CD4-positive, alpha-beta T cell treated with Interleukin-1 beta for 1 hour (primary cell): Measurements from ENCODE around the gene IQGAP2.
A peak's percentile ranks its signal among the peaks of the same experiment; 100 is the strongest.
"Not testable (repeated sequence)": the region's sequence is repeated elsewhere in the genome, so short reads cannot be mapped to it uniquely, and the experiment has no call there.

Experiments
- DNase-seq, 2 donors: peaks; one replicate each; pipeline ENCODE4 v3.0.0-alpha.2; 2020 to 2022

IQGAP2 gene, protein sequence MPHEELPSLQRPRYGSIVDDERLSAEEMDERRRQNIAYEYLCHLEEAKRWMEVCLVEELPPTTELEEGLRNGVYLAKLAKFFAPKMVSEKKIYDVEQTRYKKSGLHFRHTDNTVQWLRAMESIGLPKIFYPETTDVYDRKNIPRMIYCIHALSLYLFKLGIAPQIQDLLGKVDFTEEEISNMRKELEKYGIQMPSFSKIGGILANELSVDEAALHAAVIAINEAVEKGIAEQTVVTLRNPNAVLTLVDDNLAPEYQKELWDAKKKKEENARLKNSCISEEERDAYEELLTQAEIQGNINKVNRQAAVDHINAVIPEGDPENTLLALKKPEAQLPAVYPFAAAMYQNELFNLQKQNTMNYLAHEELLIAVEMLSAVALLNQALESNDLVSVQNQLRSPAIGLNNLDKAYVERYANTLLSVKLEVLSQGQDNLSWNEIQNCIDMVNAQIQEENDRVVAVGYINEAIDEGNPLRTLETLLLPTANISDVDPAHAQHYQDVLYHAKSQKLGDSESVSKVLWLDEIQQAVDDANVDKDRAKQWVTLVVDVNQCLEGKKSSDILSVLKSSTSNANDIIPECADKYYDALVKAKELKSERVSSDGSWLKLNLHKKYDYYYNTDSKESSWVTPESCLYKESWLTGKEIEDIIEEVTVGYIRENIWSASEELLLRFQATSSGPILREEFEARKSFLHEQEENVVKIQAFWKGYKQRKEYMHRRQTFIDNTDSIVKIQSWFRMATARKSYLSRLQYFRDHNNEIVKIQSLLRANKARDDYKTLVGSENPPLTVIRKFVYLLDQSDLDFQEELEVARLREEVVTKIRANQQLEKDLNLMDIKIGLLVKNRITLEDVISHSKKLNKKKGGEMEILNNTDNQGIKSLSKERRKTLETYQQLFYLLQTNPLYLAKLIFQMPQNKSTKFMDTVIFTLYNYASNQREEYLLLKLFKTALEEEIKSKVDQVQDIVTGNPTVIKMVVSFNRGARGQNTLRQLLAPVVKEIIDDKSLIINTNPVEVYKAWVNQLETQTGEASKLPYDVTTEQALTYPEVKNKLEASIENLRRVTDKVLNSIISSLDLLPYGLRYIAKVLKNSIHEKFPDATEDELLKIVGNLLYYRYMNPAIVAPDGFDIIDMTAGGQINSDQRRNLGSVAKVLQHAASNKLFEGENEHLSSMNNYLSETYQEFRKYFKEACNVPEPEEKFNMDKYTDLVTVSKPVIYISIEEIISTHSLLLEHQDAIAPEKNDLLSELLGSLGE (N-terminal part only)

DNA sequence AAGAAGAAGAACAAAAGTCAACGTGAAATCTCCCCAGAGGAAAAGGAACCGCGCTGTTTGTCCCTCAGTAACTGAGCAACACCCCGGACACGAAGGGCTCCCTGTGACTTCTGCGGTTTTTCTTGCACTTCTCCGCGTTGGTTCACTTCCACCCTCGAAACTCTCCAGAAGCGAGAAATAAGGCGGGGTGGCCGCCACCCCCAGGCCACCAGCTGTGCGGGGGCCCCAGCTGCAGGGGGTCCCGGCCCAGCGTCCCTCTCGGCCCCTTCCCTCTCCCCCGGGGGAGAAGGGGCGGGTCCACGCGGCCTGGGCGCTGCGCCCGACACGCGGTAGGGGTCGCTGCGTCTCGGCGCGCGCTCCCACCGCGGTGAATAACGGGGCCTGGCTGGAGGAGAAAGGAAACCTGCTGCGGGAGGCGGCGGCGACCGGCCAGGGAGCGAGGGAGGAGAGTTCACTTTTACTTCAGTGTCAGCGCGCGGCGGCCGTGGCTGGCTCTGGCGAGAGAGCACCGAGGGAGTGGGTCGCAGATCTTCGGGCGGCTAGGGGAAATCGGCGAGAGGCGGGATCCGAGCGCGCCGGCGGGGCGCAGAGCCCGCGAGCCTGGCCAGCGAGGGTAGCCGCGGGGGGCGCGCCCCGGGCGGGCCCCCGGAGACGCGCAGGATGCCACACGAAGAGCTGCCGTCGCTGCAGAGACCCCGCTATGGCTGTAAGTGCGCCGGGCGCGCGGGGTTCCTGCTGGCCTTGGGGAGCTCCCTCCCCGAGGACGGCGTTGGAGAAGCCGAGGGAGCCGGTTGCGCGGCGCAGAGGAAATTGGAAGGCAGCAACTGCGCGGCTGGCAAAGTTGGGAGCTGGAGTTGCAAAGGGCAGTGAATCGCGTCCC is at the start of gene IQGAP2:
Gene IQGAP2 (plus strand): TSS at position 400 of the 880 bp plus-strand sequence. CDS start 261 bp downstream, at position 661.
- DNase-seq, result peak; percentile 84 to 91

DNA sequence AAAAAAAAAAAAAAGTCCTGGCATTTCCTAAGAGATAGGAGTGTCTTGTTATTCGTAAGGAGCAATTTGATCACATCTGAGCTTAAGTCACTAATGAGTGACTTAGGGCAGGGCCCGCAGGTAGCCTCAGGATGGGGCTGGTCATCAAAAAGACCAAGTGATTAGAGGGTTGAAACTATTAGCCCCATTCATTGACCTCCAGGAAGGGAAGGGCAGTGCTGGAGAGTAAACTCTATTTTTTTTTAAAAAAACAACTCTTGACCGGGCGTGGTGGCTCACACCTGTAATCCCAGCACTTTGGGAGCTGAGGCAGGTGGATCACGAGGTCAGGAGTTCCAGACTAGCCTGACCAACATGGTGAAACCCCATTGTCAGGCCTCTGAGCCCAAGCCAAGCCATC is 46.2 kb upstream of the IQGAP2 start:
- no peak for DNase-seq

DNA sequence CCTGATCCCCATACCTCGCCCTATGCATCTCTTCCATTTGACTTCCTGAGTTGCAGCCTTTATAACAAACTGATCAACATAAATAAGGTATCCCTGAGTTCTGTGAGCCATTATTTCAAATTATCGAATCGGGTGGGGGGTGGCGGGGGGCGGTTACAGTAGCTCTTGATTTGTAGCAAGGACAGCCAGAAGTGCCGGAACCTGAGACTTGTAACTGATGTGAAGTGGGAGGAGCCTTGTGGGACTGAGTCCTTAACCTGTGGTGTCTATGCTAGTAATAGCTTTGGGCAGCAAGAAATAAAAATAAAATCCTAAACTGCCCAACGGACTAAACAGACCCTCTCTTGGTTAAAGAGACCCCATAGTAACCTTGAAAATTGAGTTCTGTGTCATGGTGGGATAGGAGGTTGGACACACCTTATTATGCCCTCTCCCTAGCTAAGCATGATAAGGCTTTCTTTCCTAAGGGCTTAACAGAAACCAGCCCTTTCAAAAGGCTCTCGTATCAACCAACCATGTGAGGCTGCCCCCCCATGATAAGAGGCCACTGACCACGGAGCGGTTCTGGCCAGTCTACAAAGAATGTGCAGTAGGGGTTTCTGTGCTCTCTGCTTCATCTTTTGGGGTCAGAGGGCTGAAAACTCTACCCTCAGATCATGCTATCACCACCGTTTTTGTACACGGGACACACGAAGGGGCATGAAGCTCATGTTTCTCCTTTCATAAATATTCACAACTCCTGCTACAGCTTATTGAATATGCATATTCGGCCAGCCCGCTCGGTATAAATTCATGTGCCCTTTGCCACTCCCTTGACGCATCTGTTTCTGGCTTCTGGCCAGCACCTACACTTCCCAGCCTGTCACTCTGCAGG is 39.5 kb upstream of the IQGAP2 start:
- peak in 1 of 2 donors; percentile 30 for DNase-seq

DNA sequence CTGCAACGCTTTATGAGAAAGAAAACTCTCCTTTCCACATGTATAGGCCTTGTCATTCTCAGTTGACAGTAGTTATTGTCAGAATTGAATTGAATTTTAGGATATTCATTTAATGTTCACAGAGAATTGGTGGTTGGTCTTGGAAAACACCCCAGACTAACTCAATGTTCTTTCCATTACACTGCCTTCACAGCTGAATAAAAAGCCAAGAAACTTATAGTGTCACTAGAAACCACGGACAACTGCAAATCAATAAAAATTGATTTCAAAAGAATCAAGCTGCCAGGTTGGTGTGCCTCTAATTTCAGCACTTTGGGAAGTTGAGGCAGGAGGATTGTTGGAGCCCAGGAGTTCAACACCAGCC is 38.9 kb upstream of the IQGAP2 start:
- no peak for DNase-seq

DNA sequence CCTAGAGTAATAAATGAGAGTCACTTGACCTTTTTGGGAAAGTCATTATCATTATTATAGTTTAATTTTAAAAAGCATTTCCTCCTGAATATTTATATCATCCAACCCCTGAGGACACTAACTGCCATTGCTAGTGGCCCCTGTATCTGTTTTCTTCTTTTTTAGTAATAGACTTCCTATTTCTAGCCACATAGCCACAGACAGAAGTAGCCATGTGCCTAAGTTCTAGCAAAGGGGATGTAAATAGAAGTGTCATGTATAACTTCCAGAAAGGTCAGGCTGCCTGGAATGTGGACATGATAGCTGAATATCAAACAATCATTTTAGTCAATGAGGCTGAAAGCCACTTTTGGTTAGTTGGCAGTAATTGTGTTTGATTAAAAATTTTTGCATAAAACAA is 37.5 kb upstream of the IQGAP2 start:
- no peak for DNase-seq

DNA sequence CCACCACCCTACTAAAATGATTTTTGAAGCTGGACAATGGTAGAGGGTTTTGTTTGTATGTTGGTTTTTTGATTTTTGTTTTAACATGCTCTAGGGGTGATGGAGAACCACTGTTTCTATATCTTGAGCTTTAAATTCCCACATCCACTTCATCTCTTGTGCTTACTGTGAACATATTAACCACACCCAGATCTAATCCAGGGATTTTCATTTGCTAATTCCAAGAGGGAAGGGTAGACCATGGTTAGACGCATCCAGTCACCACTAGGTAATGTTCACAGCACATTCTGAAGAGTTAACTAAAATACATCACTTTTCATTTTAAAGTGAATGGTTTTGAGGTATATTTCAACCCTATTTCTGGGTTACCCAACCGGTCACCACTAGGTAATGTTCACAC is 36.5 kb upstream of the IQGAP2 start:
- DNase-seq, result no peak

DNA sequence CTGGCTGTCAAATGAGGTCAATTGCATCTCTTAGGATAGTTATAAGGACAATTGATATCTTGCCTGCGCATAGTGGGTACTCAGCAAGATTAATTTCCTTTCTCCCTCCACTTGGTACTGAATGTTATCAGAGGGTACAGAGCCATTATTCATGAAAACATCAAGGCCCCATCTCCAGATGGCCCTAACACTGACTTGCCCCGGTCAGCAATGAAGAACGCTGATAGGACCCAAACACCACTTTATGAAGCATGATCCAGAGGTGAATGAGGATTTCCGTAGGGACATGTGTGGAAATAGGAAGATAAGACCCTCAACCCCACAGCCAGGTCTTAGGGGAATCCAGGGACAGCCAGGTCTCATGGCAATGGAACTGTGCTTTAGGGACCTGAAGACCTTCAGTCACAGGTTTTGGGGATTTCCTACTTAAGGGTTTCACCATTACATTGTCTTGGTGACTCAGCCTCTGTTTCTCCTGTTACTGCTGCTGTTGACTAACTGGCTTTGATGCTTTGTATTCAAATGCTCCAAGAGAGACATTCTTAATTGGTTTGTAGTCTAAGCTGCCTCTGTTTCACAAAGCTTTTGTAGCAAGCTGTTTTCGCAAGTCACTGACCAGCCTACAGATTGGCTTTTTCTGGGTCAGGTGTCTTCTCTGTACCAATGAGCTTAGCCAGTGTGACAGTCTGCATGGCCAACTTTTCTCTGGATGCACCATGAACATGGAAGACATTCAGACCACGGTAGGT is 35.3 kb upstream of the IQGAP2 start:
- peak in 1 of 2 donors; percentile 8 for DNase-seq

DNA sequence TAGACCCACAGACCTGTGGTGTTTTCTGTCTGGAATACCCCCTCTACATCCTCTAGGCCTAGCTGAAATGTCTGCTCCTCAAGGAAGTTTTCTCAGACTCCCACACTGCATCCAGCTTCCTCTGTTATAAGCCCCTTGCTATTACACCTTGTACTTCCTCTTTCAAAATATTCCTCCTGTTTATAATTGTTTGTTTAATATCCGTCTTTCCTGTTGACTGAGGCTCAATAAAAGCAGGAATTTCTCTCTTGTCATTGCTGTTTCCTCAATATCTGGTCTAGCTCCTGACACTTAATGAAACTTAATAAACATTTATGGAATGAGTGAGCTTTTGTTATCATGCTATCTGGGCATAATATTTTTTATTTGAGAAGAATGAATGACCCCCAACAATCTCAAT is 34.1 kb upstream of the IQGAP2 start:
- DNase-seq, result no peak

DNA sequence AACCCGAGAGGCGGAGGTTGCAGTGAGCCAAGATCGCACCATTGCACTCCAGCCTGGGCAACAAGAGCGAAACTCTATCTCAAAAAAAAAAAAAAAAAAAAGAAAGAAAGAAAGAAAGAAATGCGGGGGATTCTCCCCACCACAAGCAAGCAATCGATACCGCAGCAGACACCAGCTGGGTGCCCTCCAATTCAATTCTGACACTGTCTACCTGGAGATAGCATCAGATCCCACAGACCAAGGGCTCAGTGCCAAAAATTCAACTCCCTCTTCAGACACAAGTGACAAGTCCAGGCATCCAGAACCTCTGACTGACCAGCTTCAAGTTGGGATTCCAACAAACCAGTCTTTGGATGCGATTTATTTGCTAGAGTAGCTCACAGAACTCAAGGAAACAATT is 33.4 kb upstream of the IQGAP2 start:
- not testable (repeated sequence) for DNase-seq

DNA sequence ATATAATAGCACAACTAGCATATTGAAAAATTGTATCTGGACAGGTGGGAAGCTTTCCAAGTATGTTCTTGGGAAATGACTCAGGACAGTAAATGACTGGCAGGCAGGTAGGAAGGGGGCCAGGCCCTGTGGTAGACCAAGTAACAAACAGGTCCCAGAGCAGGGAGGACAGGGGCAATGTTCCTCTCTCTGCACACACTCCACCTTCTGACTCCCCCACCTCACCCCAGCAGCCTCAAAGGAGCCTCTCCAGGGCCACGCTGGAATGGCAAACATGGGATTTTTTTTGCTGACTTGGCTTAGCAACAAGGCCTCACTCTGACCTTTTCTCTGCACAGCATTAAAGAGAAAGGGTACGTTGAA is 31.1 kb upstream of the IQGAP2 start:
- DNase-seq, result no peak

DNA sequence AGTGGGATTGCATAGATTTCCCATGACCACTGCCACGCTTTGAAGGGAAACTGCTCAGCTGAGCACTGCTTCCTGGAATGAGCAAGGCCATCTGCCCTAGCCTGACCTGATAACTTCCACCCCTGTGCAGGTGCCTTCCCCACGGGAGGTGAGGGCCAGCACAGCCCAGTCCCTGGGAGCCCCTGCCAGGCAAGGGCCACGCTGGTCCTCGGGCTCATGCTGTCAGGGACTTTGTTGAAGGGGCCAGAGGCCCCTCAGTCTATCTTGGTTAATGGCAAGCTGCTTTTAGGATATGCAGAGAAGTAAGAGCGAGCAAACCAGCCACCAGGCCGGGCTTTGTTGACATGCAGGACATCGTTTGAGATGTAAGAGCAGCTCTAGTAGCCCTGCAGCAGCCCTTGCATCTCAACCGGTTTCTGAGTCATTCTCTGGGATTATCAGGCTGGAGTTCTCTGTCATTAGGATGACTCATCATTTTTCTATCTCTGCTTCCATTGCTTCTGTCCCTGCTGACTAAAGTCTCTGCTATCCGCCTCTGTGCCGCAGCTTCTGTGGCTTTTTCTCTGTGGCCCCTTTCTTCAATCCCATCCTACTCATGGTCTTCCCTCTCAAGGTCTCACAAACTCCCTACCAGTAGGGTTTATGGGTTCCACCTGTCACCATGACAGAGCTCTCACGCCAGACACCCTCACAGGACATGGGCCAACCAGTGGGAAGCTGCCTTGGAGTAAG is 30.6 kb upstream of the IQGAP2 start:
- no peak for DNase-seq

DNA sequence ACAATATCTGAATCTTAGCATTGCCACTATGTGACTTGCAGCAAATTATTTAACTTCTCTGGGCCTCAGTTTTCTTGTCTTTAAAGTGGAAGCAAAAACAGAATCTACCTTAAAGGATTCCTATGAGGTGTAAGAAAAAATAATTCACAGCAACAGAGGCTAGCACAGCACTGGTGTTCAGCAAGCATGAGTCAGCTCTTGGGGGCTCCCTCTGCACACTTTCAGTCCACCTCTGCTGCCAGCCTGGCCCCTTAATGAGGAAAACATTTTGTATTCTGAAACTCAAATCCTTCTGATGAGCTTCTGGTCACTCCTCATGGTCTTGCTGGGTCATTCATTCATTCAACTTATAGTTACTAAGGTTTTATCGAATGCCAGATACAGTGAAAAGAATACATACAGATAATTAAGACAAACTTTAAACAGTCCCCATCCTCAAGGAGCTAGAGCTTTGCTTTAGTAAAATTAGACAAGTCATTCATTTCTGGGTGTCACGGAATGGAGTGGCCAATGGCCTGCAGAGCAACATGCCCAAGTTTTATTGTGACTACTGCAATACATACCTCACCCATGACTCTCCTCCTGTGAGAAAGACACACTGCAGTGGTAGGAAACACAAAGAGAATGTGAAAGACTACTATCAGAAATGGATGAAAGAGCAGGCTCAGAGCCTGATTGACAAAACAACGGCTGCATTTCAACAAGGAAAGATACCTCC is 26.8 kb upstream of the IQGAP2 start:
- DNase-seq, result no peak

DNA sequence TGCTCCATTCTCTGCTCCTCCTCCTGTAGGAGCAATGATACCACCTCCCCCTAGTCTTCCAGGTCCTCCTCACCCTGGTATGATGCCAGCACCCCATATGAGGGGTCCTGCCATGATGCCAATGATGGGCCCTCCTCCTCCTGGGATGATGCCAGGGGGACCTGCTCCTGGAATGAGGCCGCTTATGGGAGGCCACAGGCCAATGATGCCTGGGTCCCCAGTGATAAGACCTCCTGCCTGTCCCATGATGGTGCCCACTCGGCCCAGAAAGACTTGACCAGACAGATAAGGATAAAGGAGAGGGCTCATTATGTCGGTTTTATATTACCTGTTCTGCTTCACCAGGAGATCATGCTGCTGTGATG is 26.2 kb upstream of the IQGAP2 start:
- DNase-seq, result no peak

DNA sequence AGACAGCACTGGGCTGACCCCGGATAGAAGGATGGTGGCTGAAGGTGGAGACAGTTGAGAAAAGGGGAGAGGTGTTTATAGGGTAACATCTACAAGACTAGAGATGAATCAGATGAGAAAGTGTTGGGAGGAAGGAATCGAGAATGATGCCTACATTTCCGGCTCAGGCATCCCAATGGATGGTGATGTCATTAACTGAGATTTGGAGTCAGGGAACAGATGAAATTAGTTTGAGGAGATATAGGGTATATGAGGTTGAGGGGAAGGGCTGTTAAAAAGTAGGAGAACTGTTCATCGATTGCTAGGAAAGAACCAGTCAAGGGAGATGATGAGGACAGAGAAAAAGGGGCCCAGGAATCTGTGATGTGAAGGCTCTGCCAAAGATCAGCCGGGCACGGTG is 24.7 kb upstream of the IQGAP2 start:
- DNase-seq, result no peak

DNA sequence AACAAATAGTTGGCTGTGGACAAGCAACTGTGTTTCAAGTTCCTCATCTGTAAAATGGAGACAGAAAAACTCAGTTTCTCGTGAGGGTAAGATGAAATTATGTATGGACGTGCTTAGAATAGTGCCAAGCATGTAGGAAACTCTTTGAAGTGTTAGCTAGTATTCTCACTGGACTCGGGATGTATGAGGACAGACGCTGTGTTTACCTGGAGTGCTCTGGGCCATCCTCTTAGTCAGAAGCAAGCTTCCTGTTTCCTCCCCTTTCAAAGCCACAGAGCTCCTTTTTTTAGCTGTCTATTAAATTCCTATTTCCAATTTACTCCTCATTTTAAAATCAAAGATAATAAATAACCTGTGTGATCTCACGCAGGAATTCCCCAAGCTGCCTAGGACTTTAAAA is 23.8 kb upstream of the IQGAP2 start:
- no peak for DNase-seq

DNA sequence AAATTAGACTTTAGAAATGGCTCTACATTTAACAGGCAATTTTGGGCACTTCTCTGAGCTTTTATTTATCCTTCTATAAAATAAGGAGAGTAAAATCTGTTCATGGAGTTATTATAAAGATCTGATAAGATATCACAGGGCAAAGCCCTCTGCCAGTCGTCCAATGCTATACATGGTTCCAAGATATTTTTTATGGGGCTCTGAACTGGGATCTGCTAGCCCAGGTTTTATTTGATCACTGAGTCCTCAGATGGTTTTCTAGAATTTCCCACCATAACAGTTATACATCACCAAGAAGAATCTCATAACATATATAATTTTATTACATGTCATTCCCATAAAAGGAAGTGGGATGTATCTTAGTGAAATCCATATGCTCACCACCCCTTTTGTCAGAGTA is 23.2 kb upstream of the IQGAP2 start:
- DNase-seq, result no peak

DNA sequence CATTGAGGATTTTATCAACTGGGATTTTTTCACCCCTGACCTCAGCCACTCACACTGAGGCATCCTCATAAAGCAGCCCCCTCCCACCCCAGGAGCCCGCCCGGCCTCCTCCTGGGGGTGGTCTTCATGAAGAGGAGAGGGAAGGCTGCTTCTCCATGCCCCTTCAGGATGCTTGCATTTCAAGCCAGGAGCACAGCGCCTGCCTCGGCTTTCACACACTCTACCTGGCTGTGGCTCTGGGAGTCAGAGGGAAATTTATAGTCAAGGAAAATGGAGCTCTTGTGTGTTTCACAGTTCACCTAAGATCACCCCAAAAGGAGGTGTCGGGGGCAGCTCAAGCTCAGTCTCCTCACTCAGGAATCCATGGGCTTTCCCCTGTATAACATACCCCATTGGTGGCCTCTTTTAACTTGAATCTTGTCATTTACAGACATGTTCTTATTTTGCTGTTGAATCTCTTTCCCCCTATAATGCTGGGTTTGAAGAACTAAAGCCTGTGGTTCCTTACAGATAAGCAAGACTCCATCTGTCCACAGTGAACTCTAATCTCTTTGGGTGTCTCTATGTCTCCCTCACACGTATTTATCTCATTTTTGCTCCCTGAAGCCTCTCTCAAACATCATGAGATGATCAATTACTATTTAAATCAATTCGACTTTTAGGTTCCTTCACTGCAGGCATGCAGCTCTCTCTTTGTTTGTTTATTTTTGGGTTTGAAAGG is 22.6 kb upstream of the IQGAP2 start:
- DNase-seq, result no peak

DNA sequence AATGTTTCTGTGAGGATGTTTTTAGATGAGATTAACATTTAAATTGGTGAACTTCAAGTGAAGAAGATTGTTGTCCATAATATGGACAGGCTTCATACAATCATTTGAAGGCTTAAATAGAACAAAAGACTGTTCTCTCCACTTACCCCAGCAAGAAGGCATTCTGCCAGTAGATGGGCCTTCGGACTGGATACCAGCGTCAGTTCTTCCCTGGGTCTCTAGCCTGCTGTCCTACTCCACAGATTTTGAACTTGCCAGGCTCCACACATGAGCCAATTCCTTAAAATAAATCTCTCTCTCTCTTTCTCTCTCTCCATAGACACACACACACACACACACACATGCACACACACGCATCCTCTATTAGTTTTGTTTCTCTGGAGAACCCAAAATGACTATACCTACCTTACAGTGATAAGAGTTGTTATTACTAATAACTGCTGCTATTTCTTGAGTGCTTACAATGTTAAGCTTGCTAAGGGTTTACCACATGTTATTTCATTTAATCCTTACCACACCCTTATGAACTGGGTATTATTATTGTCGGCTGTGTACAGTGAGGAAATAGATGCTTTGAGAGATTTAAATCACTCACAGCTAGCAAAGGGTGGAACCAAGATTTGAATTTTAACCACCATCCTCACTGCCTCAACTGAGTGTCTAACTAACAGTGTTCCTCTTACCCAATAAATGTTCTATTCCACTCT is 19.8 kb upstream of the IQGAP2 start:
- no peak for DNase-seq
